ENCODE results near the gene THAP6. TPM values are rescaled to one million over a fixed set of nuclear protein-coding genes. Genes with fewer than 3 reads are reported as not detected.

Gene THAP6
- polyA plus RNA-seq, 1 experiment = 15.1 TPM

DNA sequence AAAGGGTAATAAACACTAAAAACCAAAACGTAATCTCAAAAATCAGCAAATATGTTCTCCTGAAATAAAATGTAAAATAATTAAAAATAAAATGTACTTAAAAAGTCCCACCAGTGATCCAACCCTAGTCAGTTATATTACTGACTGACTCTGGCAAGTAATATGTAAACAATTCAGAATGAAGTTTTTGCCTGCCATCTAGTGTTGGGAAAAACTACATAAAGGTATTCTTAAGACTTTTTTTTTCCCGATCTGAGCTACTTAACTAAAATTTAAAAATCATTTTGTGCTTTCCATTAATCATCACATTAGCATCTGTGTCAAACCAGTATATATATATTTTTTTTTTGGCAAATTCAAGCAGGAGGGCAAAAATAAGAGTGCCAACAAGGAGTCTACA lies 24.1 kb upstream of the THAP6 start:
- CTCF ChIA-PET = interaction anchor here (0.8 to 6.8 kb wide), 11 partner anchors 9 to 1135 kb away, joined by 3 to 80 read pairs (median 5); partner anchors contain the start of genes PARM1, RCHY1 and THAP6
- Histone ChIP-seq H3K4me3 (ENCODE audit: low read depth, low read length) (no peak overlapping the region), H3K27me3 (ENCODE audit: control insufficient read depth, insufficient read depth, low read length) (no peaks in the 10 kb centered on the region), H3K27ac (ENCODE audit: low read depth, low read length) (no peak overlapping the region), H3K9me3 (ENCODE audit: control insufficient read depth, insufficient read depth, low read length) (no peaks in the 10 kb centered on the region)
- POLR2A ChIA-PET = no interaction called here
- DNase-seq (ENCODE audit: low read depth, low spot score) = peak; percentile 7
- TF ChIP-seq, protein P1, sequence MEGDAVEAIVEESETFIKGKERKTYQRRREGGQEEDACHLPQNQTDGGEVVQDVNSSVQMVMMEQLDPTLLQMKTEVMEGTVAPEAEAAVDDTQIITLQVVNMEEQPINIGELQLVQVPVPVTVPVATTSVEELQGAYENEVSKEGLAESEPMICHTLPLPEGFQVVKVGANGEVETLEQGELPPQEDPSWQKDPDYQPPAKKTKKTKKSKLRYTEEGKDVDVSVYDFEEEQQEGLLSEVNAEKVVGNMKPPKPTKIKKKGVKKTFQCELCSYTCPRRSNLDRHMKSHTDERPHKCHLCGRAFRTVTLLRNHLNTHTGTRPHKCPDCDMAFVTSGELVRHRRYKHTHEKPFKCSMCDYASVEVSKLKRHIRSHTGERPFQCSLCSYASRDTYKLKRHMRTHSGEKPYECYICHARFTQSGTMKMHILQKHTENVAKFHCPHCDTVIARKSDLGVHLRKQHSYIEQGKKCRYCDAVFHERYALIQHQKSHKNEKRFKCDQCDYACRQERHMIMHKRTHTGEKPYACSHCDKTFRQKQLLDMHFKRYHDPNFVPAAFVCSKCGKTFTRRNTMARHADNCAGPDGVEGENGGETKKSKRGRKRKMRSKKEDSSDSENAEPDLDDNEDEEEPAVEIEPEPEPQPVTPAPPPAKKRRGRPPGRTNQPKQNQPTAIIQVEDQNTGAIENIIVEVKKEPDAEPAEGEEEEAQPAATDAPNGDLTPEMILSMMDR (IDR thresholded peaks at IDR 0.05; ENCODE audit: low read depth, low read length) = peak; percentile 40

DNA sequence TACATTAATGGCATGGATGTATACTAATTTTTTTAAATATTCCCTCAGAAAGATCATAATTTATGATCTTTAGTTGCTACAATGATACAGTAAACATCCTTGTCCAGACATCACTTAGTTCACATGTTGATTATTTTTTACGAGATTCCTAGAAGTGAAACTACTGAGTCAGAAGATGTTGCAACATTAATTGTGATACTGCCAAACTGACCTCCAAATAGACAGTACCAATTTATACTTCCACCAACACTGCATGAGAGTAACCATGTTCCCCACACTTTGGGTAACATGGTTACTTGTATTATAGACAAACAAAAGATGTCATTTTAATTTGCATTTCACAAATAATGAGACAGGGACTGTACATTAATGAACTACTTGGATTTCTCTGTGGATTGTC lies 19.7 kb upstream of the THAP6 start:
- Histone ChIP-seq H3K27ac (ENCODE audit: low read depth, low read length) (no peak overlapping the region), H3K4me3 (ENCODE audit: low read depth, low read length) (no peak overlapping the region), H3K9me3 (ENCODE audit: control insufficient read depth, insufficient read depth, low read length) (no peaks in the 10 kb centered on the region), H3K27me3 (ENCODE audit: control insufficient read depth, insufficient read depth, low read length) (no peaks in the 10 kb centered on the region)
- DNase-seq (ENCODE audit: low read depth, low spot score) = peak; percentile 16
- ChIA-PET POLR2A (no interaction called here), CTCF (interaction anchor here (1.0 to 6.8 kb wide), 2 partner anchors 620 to 1174 kb away, joined by 3 to 80 read pairs; no protein-coding TSS in a partner anchor)
- TF ChIP-seq, protein P1 (IDR thresholded peaks at IDR 0.05; ENCODE audit: low read depth, low read length) = no peak

DNA sequence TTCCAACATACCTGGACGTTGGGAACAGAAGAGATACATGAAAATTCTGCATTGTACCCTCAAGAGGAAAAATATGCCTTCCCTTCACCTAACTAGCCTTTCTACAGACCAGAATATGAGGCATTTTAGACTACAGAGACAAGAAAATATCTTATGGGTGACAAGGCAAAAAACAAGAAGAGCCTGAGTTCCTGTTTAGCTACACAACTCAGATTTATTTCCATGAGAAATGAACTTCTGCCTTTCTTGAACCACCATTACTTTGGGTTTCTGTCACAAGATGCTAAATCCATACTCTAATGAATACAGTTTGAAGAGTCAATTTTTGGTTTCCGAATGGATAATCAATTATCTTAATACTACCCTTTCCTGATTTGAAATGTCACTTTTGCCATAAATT lies 18.8 kb upstream of the THAP6 start:
- CTCF ChIA-PET = interaction anchor here (1.0 to 6.8 kb wide), 2 partner anchors 621 to 1175 kb away, joined by 3 to 80 read pairs; no protein-coding TSS in a partner anchor
- TF ChIP-seq, protein P1 (IDR thresholded peaks at IDR 0.05; ENCODE audit: low read depth, low read length) = no peak
- Histone ChIP-seq H3K27me3 (ENCODE audit: control insufficient read depth, insufficient read depth, low read length) (no peaks in the 10 kb centered on the region), H3K27ac (ENCODE audit: low read depth, low read length) (no peak overlapping the region), H3K9me3 (ENCODE audit: control insufficient read depth, insufficient read depth, low read length) (no peaks in the 10 kb centered on the region), H3K4me3 (ENCODE audit: low read depth, low read length) (no peak overlapping the region)
- POLR2A ChIA-PET = no interaction called here
- DNase-seq (ENCODE audit: low read depth, low spot score) = no peak

DNA sequence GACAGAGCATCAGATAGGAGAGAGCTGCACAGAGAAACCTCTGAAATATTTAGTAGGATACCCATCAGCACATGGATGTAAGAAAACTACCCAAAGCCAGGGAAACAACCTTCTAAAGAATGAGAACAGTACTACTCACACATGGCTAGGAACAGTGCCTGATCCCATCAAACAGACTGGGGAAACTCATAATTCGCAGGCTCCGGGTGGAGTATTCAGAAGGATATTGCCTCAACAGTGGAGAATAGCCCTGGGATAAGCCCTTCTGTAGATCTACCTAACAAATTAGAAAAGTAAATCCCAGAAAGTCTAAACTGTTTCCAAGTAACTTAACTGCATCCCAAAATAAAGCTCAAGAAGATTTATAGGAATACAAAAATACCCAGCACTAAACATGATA lies 17.9 kb upstream of the THAP6 start:
- TF ChIP-seq, protein P1 (IDR thresholded peaks at IDR 0.05; ENCODE audit: low read depth, low read length) = no peak
- CTCF ChIA-PET = interaction anchor here (0.5 kb wide), 1 partner anchor 1560 kb away, joined by 3 read pairs; no protein-coding TSS in a partner anchor
- Histone ChIP-seq H3K27ac (ENCODE audit: low read depth, low read length) (no peak overlapping the region), H3K9me3 (ENCODE audit: control insufficient read depth, insufficient read depth, low read length) (no peaks in the 10 kb centered on the region), H3K27me3 (ENCODE audit: control insufficient read depth, insufficient read depth, low read length) (no peaks in the 10 kb centered on the region), H3K4me3 (ENCODE audit: low read depth, low read length) (no peak overlapping the region)
- POLR2A ChIA-PET = interaction anchor here (0.6 kb wide), 1 partner anchor 9 kb away, joined by 3 read pairs; no protein-coding TSS in a partner anchor
- DNase-seq (ENCODE audit: low read depth, low spot score) = no peak

DNA sequence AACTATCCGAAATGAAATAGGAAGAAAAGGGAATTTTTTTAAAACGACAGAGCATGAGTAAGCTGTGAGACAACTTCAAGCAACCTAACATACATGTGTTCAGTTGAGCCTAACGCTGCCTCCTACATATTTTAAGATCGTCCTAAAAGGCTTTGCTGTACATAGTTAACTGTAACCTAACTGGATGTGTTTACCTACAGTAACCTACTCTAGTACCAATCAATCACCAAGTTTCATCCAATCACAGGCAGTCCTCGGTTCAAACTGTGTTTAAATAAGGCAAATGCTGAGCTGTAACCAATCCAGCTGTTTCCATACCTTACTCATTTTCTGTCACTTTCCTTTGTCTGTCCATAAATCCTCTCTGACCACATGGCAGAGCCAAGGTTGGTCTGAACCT lies 17.1 kb upstream of the THAP6 start:
- H3K27ac ChIP-seq (ENCODE audit: low read depth, low read length) = no peak overlapping the region
- POLR2A ChIA-PET = no interaction called here
- CTCF ChIA-PET = interaction anchor here (0.6 kb wide), 1 partner anchor 1438 kb away, joined by 4 read pairs; no protein-coding TSS in a partner anchor

More for the DNA sequence above, 17.1 kb upstream of the THAP6 start:
- Histone ChIP-seq H3K9me3 (ENCODE audit: control insufficient read depth, insufficient read depth, low read length) (no peaks in the 10 kb centered on the region), H3K4me3 (ENCODE audit: low read depth, low read length) (no peak overlapping the region), H3K27me3 (ENCODE audit: control insufficient read depth, insufficient read depth, low read length) (no peaks in the 10 kb centered on the region)
- DNase-seq (ENCODE audit: low read depth, low spot score) = no peak
- TF ChIP-seq, protein P1 (IDR thresholded peaks at IDR 0.05; ENCODE audit: low read depth, low read length) = no peak
